C4-2B (cell line): Measurements from ENCODE around the gene AP3D1.
A peak's percentile ranks its signal among the peaks of the same experiment; 100 is the strongest.

Experiments
- CTCF ChIP-seq: fragments of 450-650 bp; conservative IDR thresholded peaks from 2 replicates; pipeline ENCODE4 v1.5.1; 2017; ENCODE audit warnings: mild to moderate bottlenecking
- ZFX ChIP-seq: fragments of 450-650 bp; IDR thresholded peaks from 2 replicates; pipeline ENCODE4 v1.6.1; 2017

GRCh38 chr19:2150794-2151338 is 500 bp downstream of the AP3D1 start:
- TF ChIP-seq CTCF (no peak), ZFX (peak; percentile 99)
